ENCODE data around the gene LRRC39. TPM values are rescaled to one million over a fixed set of nuclear protein-coding genes. Genes with fewer than 3 reads are reported as not detected.

LRRC39 gene
- total RNA-seq, 4 donors from 2014 or later: 0.69 to 1.6 (median 0.78) TPM; not detected in 1

DNA sequence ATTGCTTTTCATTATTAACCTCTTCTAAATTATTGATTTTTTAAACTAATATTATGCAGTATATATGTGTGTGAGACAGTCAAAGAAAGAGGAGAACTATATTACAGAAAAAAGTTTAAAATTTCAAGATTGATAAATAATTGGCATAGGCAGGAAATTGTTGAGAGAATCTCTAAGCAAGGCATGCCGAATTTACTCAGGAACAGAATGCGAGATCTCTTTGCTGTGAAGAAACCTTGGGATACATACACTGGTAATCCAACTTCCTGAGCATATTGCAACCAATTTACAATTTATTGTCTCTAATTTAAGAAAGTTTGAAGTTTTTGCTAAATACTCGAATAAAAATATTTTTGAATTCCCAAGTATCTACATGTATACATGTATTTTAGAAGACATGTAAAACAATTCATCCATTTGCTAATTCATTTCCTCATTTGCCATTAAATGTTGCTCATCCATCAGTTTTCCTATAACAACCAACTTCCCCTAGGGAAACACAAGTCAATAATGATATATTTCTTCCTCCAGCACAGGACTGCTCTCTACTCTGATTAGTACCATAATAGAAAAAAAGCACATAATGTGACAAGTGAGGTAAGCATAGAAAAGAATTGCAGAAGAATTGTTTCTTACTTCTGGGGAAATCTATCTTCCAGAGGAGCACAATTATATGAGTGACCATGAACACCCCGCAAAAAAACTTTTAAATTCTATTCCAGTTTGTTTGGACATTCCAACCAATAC, 588 bp downstream of the LRRC39 start:
- H3K4me3 ChIP-seq: no peak overlapping the region
- 76 to 81% methylated on average over 4 of the region's 4 CpGs for WGBS, 2 donors (ENCODE audit: low coverage in 1 of 2)
- no peaks in the 10 kb centered on the region for H3K4me1 ChIP-seq
- TF ChIP-seq EP300 (IDR thresholded peaks at IDR 0.05) (no peak), POLR2AphosphoS5 (IDR thresholded peaks at IDR 0.05) (no peak), POLR2A (IDR thresholded peaks at IDR 0.05) (no peak), CTCF (IDR thresholded peaks at IDR 0.05) (no peak)
- H3K9me3 ChIP-seq: no peaks in the 10 kb centered on the region
- H3K36me3 ChIP-seq: no peaks in the 10 kb centered on the region
- no peaks in the 10 kb centered on the region for H3K27me3 ChIP-seq
- no peak overlapping the region for H3K27ac ChIP-seq
- ATAC-seq: no peak

DNA sequence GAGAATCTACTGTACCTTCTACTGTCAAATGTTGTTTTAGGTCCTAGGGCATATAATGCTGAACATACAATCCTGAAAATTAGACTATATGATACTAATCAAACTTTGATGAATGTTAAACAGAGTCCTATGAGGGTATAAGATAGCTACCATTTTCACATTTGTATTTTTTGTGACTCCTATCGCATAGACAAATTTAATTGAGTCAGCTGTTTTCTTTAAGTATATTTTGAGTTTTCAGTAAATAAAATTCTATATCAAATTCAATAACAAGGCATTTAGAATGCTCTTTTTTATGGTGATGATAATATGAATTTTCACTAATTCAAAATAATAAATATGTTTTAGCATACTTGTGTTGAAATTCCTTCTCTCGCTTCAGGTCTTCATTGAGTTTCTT, 10.0 kb downstream of the LRRC39 start:
- no peaks in the 10 kb centered on the region for H3K9me3 ChIP-seq
- H3K27ac ChIP-seq: no peak overlapping the region
- ATAC-seq: no peak
- no peaks in the 10 kb centered on the region for H3K36me3 ChIP-seq
- WGBS, 2 donors (ENCODE audit: low coverage in 1 of 2): 95 to 96% methylated on average over 2 of the region's 2 CpGs
- no peak overlapping the region for H3K4me3 ChIP-seq
- H3K27me3 ChIP-seq: no peaks in the 10 kb centered on the region
- H3K4me1 ChIP-seq: no peaks in the 10 kb centered on the region
- TF ChIP-seq POLR2AphosphoS5 (IDR thresholded peaks at IDR 0.05) (no peak), CTCF (IDR thresholded peaks at IDR 0.05) (no peak), POLR2A (IDR thresholded peaks at IDR 0.05) (no peak), EP300 (IDR thresholded peaks at IDR 0.05) (no peak)

DNA sequence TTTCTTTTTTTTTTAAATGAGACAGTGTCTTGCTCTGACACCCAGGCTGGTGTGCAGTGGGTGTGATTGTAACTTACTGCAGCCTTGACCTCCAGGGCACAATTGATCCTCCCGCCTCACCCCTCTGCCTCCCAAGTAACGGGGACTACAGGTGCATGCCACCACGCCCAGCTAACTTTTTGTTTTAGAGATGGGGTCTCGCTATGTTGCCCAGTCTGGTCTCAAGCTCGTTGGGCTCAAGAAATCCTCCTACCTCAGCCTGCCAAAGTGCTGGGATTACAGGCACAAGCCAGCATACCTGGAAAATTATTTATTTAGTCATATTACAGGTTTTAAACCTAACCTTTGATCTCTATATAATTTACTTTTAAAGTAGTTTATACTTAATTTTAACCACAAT, 13.4 kb downstream of the LRRC39 start:
- Histone ChIP-seq H3K27ac (no peak overlapping the region), H3K9me3 (no peaks in the 10 kb centered on the region), H3K27me3 (no peaks in the 10 kb centered on the region), H3K4me3 (no peak overlapping the region), H3K4me1 (no peaks in the 10 kb centered on the region), H3K36me3 (no peaks in the 10 kb centered on the region)
- TF ChIP-seq POLR2A (IDR thresholded peaks at IDR 0.05) (no peak), CTCF (IDR thresholded peaks at IDR 0.05) (no peak), EP300 (IDR thresholded peaks at IDR 0.05) (no peak), POLR2AphosphoS5 (IDR thresholded peaks at IDR 0.05) (no peak)
- WGBS, 2 donors (ENCODE audit: low coverage in 1 of 2): 81 to 100% methylated on average over 1 to 3 of the region's 5 CpGs
- no peak for ATAC-seq

DNA sequence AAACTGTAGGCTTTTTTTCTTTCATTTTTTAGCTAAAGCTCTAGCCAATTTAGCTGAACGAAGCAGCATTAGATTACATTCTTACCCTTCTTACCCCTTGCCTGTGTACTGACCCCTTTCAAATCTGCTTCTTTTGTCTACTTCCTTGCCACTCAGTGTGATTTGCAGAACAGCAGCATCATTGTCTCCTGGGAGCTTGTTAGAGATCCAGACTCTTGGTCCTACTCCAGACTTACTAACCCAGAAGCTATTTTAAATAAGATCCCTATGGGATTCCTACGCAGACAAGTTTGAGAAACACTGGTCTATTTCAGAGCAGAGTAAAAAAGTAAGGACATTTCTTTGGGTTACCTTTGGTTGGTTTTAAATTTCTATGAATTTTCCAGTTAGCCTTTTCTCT, 13.8 kb downstream of the LRRC39 start:
- Histone ChIP-seq H3K9me3 (no peaks in the 10 kb centered on the region), H3K27me3 (no peaks in the 10 kb centered on the region), H3K4me3 (no peak overlapping the region), H3K4me1 (no peaks in the 10 kb centered on the region), H3K36me3 (no peaks in the 10 kb centered on the region), H3K27ac (no peak overlapping the region)
- no peak for TF ChIP-seq EP300 (IDR thresholded peaks at IDR 0.05)
- TF ChIP-seq POLR2A (IDR thresholded peaks at IDR 0.05): no peak
- no peak for TF ChIP-seq POLR2AphosphoS5 (IDR thresholded peaks at IDR 0.05)
- no peak for TF ChIP-seq CTCF (IDR thresholded peaks at IDR 0.05)
- ATAC-seq: no peak
- 45 to 66% methylated on average over 2 of the region's 2 CpGs for WGBS, 2 donors (ENCODE audit: low coverage in 1 of 2)

DNA sequence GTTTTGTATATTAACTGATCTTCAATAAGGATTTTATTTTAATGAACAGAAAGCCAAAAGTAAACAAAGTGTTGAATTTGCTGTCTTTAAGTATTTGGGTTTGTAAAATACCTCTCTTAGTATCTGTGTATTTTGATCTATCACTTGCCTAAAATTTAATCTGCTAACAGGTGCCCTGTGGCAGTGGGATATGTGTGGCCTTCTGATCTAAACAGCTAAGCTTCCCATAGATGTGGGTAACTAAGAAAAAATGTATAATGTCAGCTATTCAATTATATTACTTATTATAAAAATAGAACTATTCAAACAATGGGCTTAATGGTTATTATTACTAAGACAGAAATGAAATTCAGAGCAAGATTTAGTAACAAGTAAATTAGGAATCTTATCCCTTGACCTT, 15.2 kb downstream of the LRRC39 start:
- Histone ChIP-seq H3K4me3 (no peak overlapping the region), H3K36me3 (no peaks in the 10 kb centered on the region), H3K27ac (no peak overlapping the region), H3K27me3 (no peaks in the 10 kb centered on the region), H3K9me3 (no peaks in the 10 kb centered on the region), H3K4me1 (no peaks in the 10 kb centered on the region)
- no peak for ATAC-seq
- no peak for TF ChIP-seq EP300 (IDR thresholded peaks at IDR 0.05)
